ENCODE measurements around the gene POR. TPM values are rescaled to one million over a fixed set of nuclear protein-coding genes. Genes with fewer than 3 reads are reported as not detected.

POR gene
- total RNA-seq, 4 donors from 2014 or later = 37.8 to 71.4 (median 63.6) TPM

DNA sequence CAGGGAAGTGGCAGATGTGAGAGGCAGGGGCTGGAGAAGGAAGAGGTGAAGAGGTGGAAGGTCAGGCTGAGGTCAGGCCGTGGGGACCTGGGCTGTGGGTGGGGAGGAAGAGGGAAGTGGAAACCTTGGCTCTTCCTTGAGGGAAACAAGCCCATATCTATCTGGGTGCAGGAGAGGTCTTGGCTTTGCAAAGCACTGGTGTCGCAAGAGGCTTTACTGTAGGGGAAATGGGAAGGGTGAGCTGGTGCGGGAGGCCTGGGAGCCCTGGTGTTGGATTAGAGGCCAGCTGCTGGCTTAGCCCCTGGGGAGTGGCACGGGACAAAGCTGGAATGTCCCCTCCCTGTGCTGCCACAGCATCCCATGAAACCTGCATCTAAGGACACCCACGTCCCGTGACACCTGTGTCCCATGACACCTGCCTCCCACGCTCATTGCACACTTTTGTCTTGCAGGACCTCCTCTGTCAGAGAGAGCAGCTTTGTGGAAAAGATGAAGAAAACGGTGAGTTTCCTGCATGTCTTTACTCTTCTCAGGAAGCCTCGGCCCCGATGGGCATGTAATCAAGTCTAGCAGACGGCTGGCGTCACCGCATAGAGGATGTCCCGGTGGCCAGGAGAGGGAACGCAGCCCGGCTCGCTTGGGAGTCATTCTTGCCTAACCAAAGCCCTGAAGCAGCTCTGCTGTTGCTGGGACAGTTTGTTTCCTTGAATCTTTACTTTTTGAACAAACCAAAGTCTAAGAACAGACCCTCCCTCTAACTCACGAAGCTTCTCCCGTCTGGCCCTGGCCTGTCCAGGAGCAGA is 57.2 kb downstream of the POR start:
- whole genome bisulfite sequencing = 71% methylated on average over 17 of the region's 19 CpGs
- intact Hi-C loops (cut with DNase I) = no loop called here
- TF ChIP-seq POLR2A (IDR thresholded peaks at IDR 0.05; ENCODE audit: low read depth) = no peak
- TF ChIP-seq POLR2AphosphoS5 (IDR thresholded peaks at IDR 0.05) = no peak
- TF ChIP-seq, protein P1, sequence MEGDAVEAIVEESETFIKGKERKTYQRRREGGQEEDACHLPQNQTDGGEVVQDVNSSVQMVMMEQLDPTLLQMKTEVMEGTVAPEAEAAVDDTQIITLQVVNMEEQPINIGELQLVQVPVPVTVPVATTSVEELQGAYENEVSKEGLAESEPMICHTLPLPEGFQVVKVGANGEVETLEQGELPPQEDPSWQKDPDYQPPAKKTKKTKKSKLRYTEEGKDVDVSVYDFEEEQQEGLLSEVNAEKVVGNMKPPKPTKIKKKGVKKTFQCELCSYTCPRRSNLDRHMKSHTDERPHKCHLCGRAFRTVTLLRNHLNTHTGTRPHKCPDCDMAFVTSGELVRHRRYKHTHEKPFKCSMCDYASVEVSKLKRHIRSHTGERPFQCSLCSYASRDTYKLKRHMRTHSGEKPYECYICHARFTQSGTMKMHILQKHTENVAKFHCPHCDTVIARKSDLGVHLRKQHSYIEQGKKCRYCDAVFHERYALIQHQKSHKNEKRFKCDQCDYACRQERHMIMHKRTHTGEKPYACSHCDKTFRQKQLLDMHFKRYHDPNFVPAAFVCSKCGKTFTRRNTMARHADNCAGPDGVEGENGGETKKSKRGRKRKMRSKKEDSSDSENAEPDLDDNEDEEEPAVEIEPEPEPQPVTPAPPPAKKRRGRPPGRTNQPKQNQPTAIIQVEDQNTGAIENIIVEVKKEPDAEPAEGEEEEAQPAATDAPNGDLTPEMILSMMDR (IDR thresholded peaks at IDR 0.05) = peak in 1 of 3 experiments; percentile 14
- no peak for TF ChIP-seq EP300 (IDR thresholded peaks at IDR 0.05)
- DNase-seq (ENCODE audit: extremely low spot score) = peak; percentile 92
- no peaks in the 10 kb centered on the region for H3K9me3 ChIP-seq
- peak overlapping the region; percentile 45 to 62 (median 51) for H3K27ac ChIP-seq (replicated peaks in 1 of 4)
- H3K27me3 ChIP-seq = no peaks in the 10 kb centered on the region
- H3K36me3 ChIP-seq = peaks cover 7 to 25% (median 21%) of the 10 kb centered on the region in 4 donors
- H3K4me3 ChIP-seq = no peak overlapping the region
- peaks cover 43 to 50% (median 47%) of the 10 kb centered on the region in 4 donors for H3K4me1 ChIP-seq

DNA sequence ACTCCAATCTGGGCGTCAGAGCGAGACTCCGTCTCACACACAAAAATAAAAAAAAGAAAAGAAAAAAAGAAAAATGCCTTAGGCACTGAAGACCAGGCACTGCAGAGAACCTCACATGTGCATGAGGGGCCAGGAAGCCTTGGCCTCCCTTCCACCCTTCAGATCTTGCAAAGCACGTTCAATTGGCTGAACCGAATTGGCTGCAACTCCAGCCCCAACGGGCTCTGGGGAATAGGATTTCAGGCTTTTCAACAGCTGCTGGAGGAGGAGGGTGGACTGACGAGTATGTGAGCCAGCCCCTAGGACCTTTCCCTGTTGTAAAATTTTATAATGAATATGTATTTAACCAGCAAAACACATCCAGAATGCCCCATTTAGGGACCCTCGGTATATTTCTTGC is 62.8 kb downstream of the POR start:
- no peak overlapping the region for H3K4me3 ChIP-seq
- no peak overlapping the region for H3K27ac ChIP-seq (replicated peaks in 1 of 4)
- WGBS = 73% methylated on average over 8 of the region's 8 CpGs
- TF ChIP-seq EP300 (IDR thresholded peaks at IDR 0.05) (no peak), POLR2AphosphoS5 (IDR thresholded peaks at IDR 0.05) (peak; percentile 10 to 49)
- no peak for DNase-seq (ENCODE audit: extremely low spot score)
- peaks cover 8 to 36% (median 16%) of the 10 kb centered on the region in 4 donors for H3K4me1 ChIP-seq
- no peaks in the 10 kb centered on the region for H3K27me3 ChIP-seq
- no peaks in the 10 kb centered on the region for H3K9me3 ChIP-seq
- intact Hi-C loops (cut with DNase I) = no loop called here
- peaks cover 11 to 65% (median 52%) of the 10 kb centered on the region in 4 donors for H3K36me3 ChIP-seq

DNA sequence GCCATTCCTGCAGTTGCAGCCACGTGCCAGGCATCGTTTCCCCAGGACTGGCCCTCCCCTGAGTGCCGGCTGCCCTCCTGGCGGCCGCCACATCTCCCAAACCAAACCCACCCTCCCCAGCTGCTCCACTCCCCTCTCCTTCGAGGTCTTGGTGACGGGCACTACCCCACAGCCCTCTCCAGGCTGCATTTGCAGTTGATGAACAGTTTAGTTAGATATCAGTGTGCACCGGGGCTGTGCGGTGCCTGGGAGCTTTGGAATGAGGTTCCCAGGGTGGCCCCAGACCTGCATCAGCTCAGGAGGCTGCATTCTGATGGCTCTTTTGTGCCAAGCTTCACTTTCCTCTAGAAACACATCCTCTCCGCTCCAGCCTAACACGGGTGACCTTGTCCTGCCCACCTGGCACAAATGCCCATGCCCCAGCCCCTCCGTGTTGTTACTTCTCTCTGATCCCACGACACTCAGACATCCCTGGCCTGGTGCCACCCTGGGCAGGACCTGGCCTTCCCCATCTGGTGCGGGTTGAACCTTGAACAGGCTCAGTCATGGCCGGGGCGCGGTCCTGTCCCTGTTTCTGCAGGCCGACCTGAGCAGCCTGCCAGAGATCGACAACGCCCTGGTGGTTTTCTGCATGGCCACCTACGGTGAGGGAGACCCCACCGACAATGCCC is 64.9 kb downstream of the POR start:
- Histone ChIP-seq H3K4me1 (peaks cover 8 to 32% (median 13%) of the 10 kb centered on the region in 4 donors), H3K9me3 (no peaks in the 10 kb centered on the region), H3K4me3 (no peak overlapping the region), H3K36me3 (peaks cover 15 to 70% (median 59%) of the 10 kb centered on the region in 4 donors), H3K27me3 (no peaks in the 10 kb centered on the region), H3K27ac (replicated peaks in 1 of 4) (no peak overlapping the region)
- intact Hi-C loops (cut with DNase I) = no loop called here
- 93% methylated on average over 11 of the region's 22 CpGs for WGBS
- DNase-seq (ENCODE audit: extremely low spot score) = no peak
- TF ChIP-seq POLR2A (IDR thresholded peaks at IDR 0.05; ENCODE audit: low read depth) (no peak), EP300 (IDR thresholded peaks at IDR 0.05) (no peak), POLR2AphosphoS5 (IDR thresholded peaks at IDR 0.05) (no peak)
- TF ChIP-seq, protein P1 (IDR thresholded peaks at IDR 0.05) = no peak

DNA sequence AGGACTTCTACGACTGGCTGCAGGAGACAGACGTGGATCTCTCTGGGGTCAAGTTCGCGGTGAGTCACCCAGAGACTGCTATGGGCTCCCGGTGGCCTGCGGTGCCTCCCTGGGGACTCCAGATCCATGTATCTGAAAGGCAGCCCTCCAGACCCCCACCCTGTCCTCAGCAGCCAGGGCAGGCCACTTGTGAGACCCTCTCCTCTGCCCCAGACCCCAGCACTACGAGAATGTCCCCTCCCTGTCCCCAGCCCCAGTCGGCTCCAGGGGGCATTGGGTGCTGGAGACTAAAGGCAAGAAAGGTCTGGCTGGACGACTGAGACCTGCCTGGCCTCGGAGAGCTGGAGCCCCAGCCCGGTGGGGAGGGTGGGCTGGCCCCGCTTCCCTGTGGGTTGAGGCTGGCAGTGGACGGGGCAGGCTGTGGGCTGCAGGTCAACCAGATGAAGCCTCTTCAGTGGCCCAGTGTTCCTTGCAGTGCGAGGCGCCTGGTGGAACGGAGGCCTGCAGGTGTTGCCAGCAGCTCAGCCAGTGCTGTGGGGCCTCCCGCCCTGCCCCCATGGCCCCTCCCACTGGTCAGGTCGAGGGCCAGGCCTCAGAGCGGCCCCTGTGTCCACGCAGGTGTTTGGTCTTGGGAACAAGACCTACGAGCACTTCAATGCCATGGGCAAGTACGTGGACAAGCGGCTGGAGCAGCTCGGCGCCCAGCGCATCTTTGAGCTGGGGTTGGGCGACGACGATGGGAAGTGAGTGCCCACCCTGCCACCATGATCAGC is 65.7 kb downstream of the POR start:
- Histone ChIP-seq H3K4me3 (no peak overlapping the region), H3K9me3 (no peaks in the 10 kb centered on the region), H3K4me1 (peaks cover 8 to 39% (median 13%) of the 10 kb centered on the region in 4 donors), H3K27me3 (no peaks in the 10 kb centered on the region), H3K36me3 (peaks cover 22 to 77% (median 66%) of the 10 kb centered on the region in 4 donors), H3K27ac (replicated peaks in 1 of 4) (no peak overlapping the region)
- intact Hi-C loops (cut with DNase I) = no loop called here
- TF ChIP-seq EP300 (IDR thresholded peaks at IDR 0.05) (no peak), POLR2A (IDR thresholded peaks at IDR 0.05; ENCODE audit: low read depth) (no peak), POLR2AphosphoS5 (IDR thresholded peaks at IDR 0.05) (no peak)
- TF ChIP-seq, protein P1 (IDR thresholded peaks at IDR 0.05) = no peak
- no peak for DNase-seq (ENCODE audit: extremely low spot score)
- 88% methylated on average over 14 of the region's 29 CpGs for WGBS

DNA sequence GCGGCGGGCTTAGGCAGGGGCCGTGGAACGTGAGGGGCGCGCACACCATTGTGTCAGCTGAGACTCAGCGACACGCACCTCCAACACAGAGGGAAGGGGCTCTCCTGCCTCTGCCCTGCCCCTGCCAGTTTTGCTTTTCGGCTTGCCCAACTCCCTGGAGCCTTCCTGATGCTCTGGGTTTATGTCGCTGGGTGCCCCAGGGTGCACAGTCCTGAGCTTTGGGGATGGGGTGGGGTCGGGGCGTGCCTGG is 66.2 kb downstream of the POR start:
- WGBS = 80% methylated on average over 6 of the region's 12 CpGs
- peaks cover 28 to 82% (median 71%) of the 10 kb centered on the region in 4 donors for H3K36me3 ChIP-seq
- intact Hi-C loops (cut with DNase I) = no loop called here
- H3K27ac ChIP-seq (replicated peaks in 1 of 4) = no peak overlapping the region
- H3K27me3 ChIP-seq = no peaks in the 10 kb centered on the region
- no peak for TF ChIP-seq POLR2AphosphoS5 (IDR thresholded peaks at IDR 0.05)
- TF ChIP-seq EP300 (IDR thresholded peaks at IDR 0.05) = no peak
- TF ChIP-seq, protein P1 (IDR thresholded peaks at IDR 0.05) = no peak
- TF ChIP-seq POLR2A (IDR thresholded peaks at IDR 0.05; ENCODE audit: low read depth) = no peak
- no peak overlapping the region for H3K4me3 ChIP-seq
- no peaks in the 10 kb centered on the region for H3K9me3 ChIP-seq
- peaks cover 8 to 41% (median 13%) of the 10 kb centered on the region in 4 donors for H3K4me1 ChIP-seq
- DNase-seq (ENCODE audit: extremely low spot score) = no peak

All from esophagus muscularis mucosa (tissue), 4 donors.